Activated naive CD4-positive, alpha-beta T cell treated with anti-CD3 and anti-CD28 coated beads, Interleukin-2, amount 50 U/mL, for 72 hours (primary cell): ENCODE results near the gene TRMT2A. TPM values are rescaled to one million over a fixed set of nuclear protein-coding genes. Genes with fewer than 3 reads are reported as not detected.
A peak's percentile ranks its signal among the peaks of the same experiment; 100 is the strongest.

Experiments used
- ATAC-seq, 2 donors: fragments of 150-1000 bp; cut with Tn5 transposase; 2 replicates each; pipeline ENCODE4 v1.10.0; 2021; ENCODE audit warnings: mild to moderate bottlenecking in 2 of 2, moderate library complexity in 2 of 2
- DNase-seq, 2 donors: peaks; one replicate each; pipeline ENCODE4 v3.0.0; 2021 to 2022; ENCODE audit warnings: low spot score in 2 of 2
- H3K27ac Mint-ChIP-seq, 2 donors: one replicate each; pipeline ENCODE4 v1.8.0; 2022; ENCODE audit warnings: mild to moderate bottlenecking in 2 of 2, mixed read lengths in 2 of 2
- H3K36me3 Mint-ChIP-seq, 2 donors: one replicate each; pipeline ENCODE4 v1.8.0; 2022; ENCODE audit warnings: mixed read lengths in 2 of 2
- H3K9me3 Mint-ChIP-seq, 2 donors: one replicate each; pipeline ENCODE4 v1.8.0; 2022; ENCODE audit warnings: mixed read lengths in 2 of 2
- total RNA-seq, 2 donors: library from RNA; stranded (reverse); gene quantifications; one replicate each; pipeline ENCODE4 v1.2.3, GENCODE V29; 2022

TRMT2A gene
- total RNA-seq, 2 donors from 2014 or later: 79.9 to 93.9 TPM

- H3K36me3 Mint-ChIP-seq: no peaks in the 10 kb centered on the region
- DNase-seq (no peak), ATAC-seq (no peak)
- peak overlapping the region in 1 of 2 donors; percentile 12 for H3K27ac Mint-ChIP-seq
- H3K9me3 Mint-ChIP-seq: no peaks in the 10 kb centered on the region
These were observed 22.5 kb upstream of the TRMT2A start for GRCh38 chr22:20139391-20140106.

GRCh38 chr22:20138868-20139267 lies 21.8 kb upstream of the TRMT2A start:
- ATAC-seq: no peak

GRCh38 chr22:20138417-20138738 lies 21.4 kb upstream of the TRMT2A start:
- no peaks in the 10 kb centered on the region for H3K9me3 Mint-ChIP-seq
- peak overlapping the region; percentile 13 to 79 for H3K27ac Mint-ChIP-seq
- no peaks in the 10 kb centered on the region for H3K36me3 Mint-ChIP-seq
- ATAC-seq (no peak), DNase-seq (no peak)

More at GRCh38 chr22:20138868-20139267, 21.8 kb upstream of the TRMT2A start:
- DNase-seq: no peak
- H3K9me3 Mint-ChIP-seq: no peaks in the 10 kb centered on the region
- H3K27ac Mint-ChIP-seq: peak overlapping the region in 1 of 2 donors; percentile 12
- no peaks in the 10 kb centered on the region for H3K36me3 Mint-ChIP-seq

- no peak for ATAC-seq
- H3K36me3 Mint-ChIP-seq: no peaks in the 10 kb centered on the region
- DNase-seq: no peak
- no peaks in the 10 kb centered on the region for H3K9me3 Mint-ChIP-seq
- H3K27ac Mint-ChIP-seq: peak overlapping the region; percentile 13 to 50
These were observed 20.8 kb upstream of the TRMT2A start for GRCh38 chr22:20137671-20138416.

- H3K27ac Mint-ChIP-seq: no peak overlapping the region
These were observed 20.1 kb upstream of the TRMT2A start for GRCh38 chr22:20137113-20137512.

GRCh38 chr22:20136603-20136873 lies 19.5 kb upstream of the TRMT2A start:
- DNase-seq (no peak), ATAC-seq (no peak)
- Mint-ChIP-seq H3K9me3 (no peaks in the 10 kb centered on the region), H3K36me3 (no peaks in the 10 kb centered on the region), H3K27ac (no peak overlapping the region)

More at GRCh38 chr22:20137113-20137512, 20.1 kb upstream of the TRMT2A start:
- ATAC-seq (no peak), DNase-seq (no peak)
- Mint-ChIP-seq H3K36me3 (no peaks in the 10 kb centered on the region), H3K9me3 (no peaks in the 10 kb centered on the region)

DNA sequence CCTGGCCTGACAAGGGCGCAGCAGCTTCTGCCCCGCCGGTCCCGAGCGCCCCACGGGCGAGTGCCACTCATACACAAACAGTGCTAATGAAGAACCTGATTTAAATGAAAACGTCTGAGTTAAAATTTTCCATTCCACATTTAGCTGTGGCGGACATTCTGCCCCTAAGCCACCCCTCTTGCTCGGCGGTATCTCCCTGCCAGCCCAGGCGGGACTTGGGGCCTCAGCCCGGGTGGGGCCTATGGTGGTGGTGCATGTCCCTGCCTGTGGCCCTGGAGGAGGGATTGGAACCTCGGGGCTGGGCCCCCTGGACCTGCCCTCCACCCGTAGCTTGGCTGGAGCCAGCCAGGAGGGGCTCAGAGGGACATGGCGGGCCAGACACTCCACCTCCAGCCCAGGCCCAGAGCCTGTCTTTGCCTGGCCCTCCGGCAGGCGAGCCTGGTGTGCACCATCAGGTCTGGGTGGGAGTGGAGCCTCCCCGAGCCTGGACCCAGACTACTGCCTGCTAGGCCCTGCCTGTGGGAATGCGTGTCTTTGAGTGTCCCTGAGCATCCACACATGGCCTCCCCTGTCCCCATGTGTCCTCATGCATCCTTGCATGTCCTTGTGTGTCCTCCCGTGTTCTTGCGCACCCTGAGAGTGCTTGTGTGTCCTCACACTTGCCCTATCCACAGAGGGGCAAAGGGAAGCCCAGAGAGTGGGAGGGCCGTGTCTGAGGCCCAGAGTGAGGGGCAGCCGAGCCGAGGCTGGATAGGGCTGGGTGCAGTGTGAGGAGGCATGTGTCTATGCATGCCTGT lies 19.0 kb upstream of the TRMT2A start:
- no peak for DNase-seq
- H3K9me3 Mint-ChIP-seq: no peaks in the 10 kb centered on the region
- no peaks in the 10 kb centered on the region for H3K36me3 Mint-ChIP-seq
- no peak overlapping the region for H3K27ac Mint-ChIP-seq
- no peak for ATAC-seq

- no peaks in the 10 kb centered on the region for H3K36me3 Mint-ChIP-seq
- no peaks in the 10 kb centered on the region for H3K9me3 Mint-ChIP-seq
- DNase-seq (no peak), ATAC-seq (no peak)
- H3K27ac Mint-ChIP-seq: peak overlapping the region in 1 of 2 donors; percentile 60
These were observed 18.2 kb upstream of the TRMT2A start for GRCh38 chr22:20135265-20135664.

DNA sequence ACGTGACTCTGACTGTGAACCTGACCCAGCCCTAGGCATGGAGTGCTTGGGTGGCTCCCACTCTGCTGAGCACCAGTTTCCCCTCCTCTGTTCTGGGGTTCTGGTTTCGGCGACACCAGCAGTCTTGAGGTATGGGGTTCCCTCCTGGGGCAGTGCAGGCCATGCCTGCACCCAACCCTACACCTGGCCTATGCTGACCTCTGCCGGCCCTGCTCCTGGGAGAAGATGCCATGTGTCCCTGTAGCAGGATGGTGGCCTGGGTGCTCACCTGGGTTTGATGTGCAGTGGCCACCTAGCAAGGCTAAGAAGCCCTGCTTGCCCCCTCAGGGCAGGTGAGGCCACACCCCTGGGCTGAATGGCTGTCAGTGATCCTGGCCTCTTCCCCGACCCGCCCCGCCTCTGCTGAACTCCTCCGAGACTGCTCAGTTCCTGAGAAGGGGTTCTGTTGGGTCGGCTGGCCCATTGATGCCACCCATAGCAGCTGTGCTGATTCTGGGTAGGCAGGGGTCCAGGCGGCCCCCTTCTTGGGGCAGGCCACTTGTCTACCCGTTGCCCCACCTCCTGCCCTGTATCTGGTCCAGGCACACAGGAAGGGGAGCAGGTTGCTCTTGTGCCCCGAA lies 17.0 kb upstream of the TRMT2A start:
- Mint-ChIP-seq H3K36me3 (no peaks in the 10 kb centered on the region), H3K27ac (no peak overlapping the region), H3K9me3 (no peaks in the 10 kb centered on the region)
- ATAC-seq: no peak
- DNase-seq: no peak

- ATAC-seq (no peak), DNase-seq (no peak)
- Mint-ChIP-seq H3K36me3 (no peaks in the 10 kb centered on the region), H3K9me3 (no peaks in the 10 kb centered on the region), H3K27ac (peak overlapping the region in 1 of 2 donors; percentile 74)
These were observed 15.7 kb upstream of the TRMT2A start for GRCh38 chr22:20132686-20133246.

DNA sequence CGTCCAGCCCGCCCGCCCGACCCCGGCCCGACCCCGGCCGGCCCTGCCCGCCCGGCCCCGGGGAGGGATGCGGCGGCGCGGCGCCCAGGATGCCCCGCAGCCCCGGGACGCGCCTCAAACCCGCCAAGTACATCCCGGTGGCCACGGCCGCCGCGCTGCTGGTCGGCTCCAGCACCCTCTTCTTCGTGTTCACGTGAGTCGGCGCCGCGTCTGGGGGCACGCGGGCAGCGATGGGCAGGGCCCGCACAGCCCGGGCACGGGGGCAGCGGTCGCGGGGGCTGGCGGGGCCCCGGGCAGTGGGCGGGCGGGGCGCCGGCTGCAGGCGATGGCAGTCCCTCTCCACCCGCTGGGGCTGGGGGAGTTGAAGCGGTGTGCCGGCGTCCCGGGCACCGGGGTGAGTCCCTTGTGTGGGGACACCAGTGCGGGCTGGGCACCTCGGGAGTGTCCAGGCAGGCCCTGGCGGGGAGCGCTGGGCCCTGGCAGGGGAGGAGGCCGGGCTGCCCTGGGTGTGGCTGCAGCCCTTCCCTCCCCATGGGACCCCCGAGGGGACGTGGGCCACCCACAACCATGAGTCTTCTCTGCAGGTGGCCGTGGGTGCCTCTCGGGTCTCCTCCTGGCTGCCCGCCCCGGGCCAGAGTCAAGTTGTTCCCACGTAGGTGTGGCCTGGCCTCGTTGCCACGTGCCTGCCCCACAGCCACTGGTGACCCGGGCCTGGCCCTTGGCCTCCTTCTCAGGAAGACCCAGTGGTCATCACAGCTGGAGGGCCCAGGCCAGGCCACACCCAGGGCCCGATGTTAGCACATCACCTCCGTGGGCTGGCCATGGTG lies 15.0 kb upstream of the TRMT2A start:
- no peak overlapping the region for H3K27ac Mint-ChIP-seq
- DNase-seq (peak in 1 of 2 donors; percentile 25), ATAC-seq (peak; percentile 2 to 25)
- no peaks in the 10 kb centered on the region for H3K9me3 Mint-ChIP-seq
- H3K36me3 Mint-ChIP-seq: no peaks in the 10 kb centered on the region

GRCh38 chr22:20131597-20131858 lies 14.5 kb upstream of the TRMT2A start, which contains the start of gene ZDHHC8:
ZDHHC8 (plus strand) TSS chr22:20131804; CDS start chr22:20131948, 144 bp downstream.
- no peaks in the 10 kb centered on the region for H3K9me3 Mint-ChIP-seq
- no peak within 1 kb of the TSS for H3K27ac Mint-ChIP-seq
- ATAC-seq (peak; percentile 42 to 62), DNase-seq (peak in 1 of 2 donors; percentile 22)
- no peaks in the 10 kb centered on the region for H3K36me3 Mint-ChIP-seq

DNA sequence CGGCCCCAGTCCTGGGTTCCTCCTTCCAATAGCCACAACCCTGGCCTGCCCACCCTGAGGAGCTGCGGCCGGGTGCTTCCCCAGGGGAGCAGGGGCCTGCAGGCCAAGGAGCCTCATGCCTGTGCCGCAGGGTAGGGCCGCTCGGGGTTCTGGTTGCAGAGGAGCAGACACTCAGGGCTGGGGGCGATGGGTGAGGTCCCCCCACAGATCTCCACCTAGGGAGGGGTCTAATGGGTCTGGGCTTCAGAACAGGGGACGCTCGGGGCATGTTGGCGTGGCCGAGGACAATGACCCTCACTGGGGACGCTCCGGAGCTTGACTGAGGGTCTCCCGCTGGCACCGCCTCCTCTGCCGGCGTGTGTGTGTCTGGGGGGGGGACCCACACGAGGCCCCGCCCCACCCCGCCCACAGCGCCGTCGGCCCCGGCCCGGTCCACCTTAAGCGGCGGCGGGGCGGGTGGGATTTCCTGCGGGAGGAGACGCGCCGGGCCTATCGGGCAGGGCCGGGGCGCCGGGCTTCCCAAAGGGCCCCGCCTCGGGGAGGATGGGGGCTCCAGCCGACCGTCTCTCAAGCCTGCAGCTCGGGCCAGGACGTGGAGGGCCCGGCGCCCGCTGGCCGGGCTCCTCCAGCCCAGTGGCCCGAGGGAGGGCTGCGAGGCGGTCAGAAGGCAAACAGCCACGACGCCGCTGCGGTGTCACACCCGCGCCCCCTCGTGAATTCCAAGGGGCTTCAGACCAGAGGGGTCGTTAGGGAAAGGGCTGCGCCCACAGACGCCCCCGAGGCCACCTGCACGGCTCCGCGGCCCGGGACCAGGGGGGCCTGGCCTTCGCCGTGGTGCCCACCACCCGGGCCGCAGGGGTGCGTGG lies 13.9 kb upstream of the TRMT2A start:
- ATAC-seq (peak; percentile 45 to 68), DNase-seq (peak in 1 of 2 donors; percentile 80)
- no peaks in the 10 kb centered on the region for H3K9me3 Mint-ChIP-seq
- peaks cover 0 to 2% of the 10 kb centered on the region in 2 donors for H3K36me3 Mint-ChIP-seq
- no peak overlapping the region for H3K27ac Mint-ChIP-seq

DNA sequence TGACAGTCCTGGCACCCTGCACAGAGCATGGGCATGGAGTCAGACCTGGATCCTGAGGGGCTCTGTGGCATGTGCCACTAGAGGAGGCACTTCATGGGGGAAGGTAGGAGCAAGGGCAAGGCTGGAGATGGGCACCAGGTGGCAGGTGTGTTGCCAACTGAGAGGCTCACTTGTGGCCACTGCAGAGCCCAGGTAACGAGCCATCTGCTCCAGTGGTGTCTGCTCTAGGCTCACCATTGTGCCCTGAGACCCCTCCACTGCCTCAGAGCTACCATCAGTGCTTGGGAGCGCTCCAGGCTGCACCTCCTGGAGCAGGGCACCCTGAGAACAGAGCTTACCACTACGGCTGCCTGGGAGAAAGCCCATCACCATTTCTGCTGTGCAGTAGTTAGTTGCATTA lies 13.3 kb upstream of the TRMT2A start:
- H3K27ac Mint-ChIP-seq: no peak overlapping the region
- ATAC-seq (no peak), DNase-seq (no peak)
- H3K36me3 Mint-ChIP-seq: peaks cover 0 to 6% of the 10 kb centered on the region in 2 donors
- no peaks in the 10 kb centered on the region for H3K9me3 Mint-ChIP-seq

DNA sequence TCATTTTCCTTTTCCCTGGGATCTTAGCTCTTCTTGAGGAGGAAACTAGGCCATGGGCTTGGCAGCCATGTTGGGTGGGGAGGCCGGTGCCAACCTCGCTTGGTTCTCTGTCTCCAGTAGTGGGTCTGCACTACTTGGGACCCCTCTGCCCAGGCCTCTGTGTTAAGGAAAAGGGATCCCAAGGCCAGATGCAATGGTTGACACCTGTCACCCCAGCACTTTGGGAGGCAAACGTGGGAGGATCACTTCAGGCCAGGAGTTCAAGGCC lies 12.7 kb upstream of the TRMT2A start:
- H3K9me3 Mint-ChIP-seq: no peaks in the 10 kb centered on the region
- DNase-seq (no peak), ATAC-seq (no peak)
- peak overlapping the region in 1 of 2 donors; percentile 86 for H3K27ac Mint-ChIP-seq
- peaks cover 0 to 6% of the 10 kb centered on the region in 2 donors for H3K36me3 Mint-ChIP-seq
